Spleen (tissue), 7 donors: ENCODE data around the gene NR3C1.

Source experiments
- CTCF ChIP-seq, 11 experiments: fragments of 200-600 bp in 7 of 11; fragments of 450-650 bp in 4 of 11; sonication (generic) in 4 of 11; IDR thresholded peaks in 8 of 11; conservative IDR thresholded peaks in 3 of 11; 1 replicate in 7 of 11; 2 replicates in 4 of 11; pipeline versions ENCODE4 v1.4.0 to v1.8.0; 2016 to 2021; ENCODE audit warnings: antibody characterized with exemption in 11 of 11, inconsistent platforms in 4 of 11, mild to moderate bottlenecking in 1 of 11
- POLR2AphosphoS5 ChIP-seq, 3 donors: sonication (generic); formaldehyde crosslinking; IDR thresholded peaks; one replicate each; pipeline ENCODE4 v1.5.1; 2017; ENCODE audit warnings: antibody characterized with exemption in 3 of 3
- donor health status: DM: no; HTN: no; CAD: no; lungs with moderate emphysema.
- donor health status: DM: no; HTN: no; CAD: no.
- donor health status: DM: no; HTN: no; CAD: no.

GRCh38 chr5:143309661-143310431, 93.6 kb downstream of the NR3C1 start:
- TF ChIP-seq CTCF (IDR thresholded peaks at IDR 0.05 in 8 of 11, conservative IDR thresholded peaks at IDR 0.05 in 3 of 11), result no peak
- no peak for TF ChIP-seq POLR2AphosphoS5 (IDR thresholded peaks at IDR 0.05)
